Measurements from ENCODE around the gene ZNF274. TPM values are rescaled to one million over a fixed set of nuclear protein-coding genes. Genes with fewer than 3 reads are reported as not detected.

The ZNF274 gene
- total and polyA plus RNA-seq, 10 donors = 17.5 to 53.4 (median 34.6) TPM

GRCh38 chr19:58217607-58218391 lies 34.9 kb downstream of the ZNF274 start:
- Histone ChIP-seq H3K27ac (no peak overlapping the region), H3K36me3 (peaks cover 5 to 13% (median 9%) of the 10 kb centered on the region in 6 donors), H3K4me3 (no peak overlapping the region), H3K4me1 (no peaks in the 10 kb centered on the region), H3K9me3 (peaks cover 32 to 100% (median 98%) of the 10 kb centered on the region in 8 donors), H3K27me3 (replicated peaks in 1 of 7) (no peaks in the 10 kb centered on the region)
- intact Hi-C loops (cut with DNase I; ENCODE audit: low total_unique reads) = no loop called here
- TF ChIP-seq POLR2AphosphoS5 (IDR thresholded peaks at IDR 0.05) (no peak), CTCF (IDR thresholded peaks at IDR 0.05 in 8 of 11, conservative IDR thresholded peaks at IDR 0.05 in 3 of 11) (no peak), POLR2A (IDR thresholded peaks at IDR 0.05) (no peak)
- no peak for DNase-seq
- WGBS, 5 donors = 94 to 97% (median 96%) methylated on average over 25 of the region's 25 CpGs

- no peak for DNase-seq
- intact Hi-C loops (cut with DNase I; ENCODE audit: low total_unique reads) = no loop called here
- Histone ChIP-seq H3K9me3 (peaks cover 24 to 100% (median 98%) of the 10 kb centered on the region in 8 donors), H3K4me1 (no peaks in the 10 kb centered on the region), H3K27ac (no peak overlapping the region), H3K4me3 (no peak overlapping the region), H3K36me3 (peaks cover 0 to 2% (median 0%) of the 10 kb centered on the region in 6 donors), H3K27me3 (replicated peaks in 1 of 7) (no peaks in the 10 kb centered on the region)
- no peak for TF ChIP-seq POLR2AphosphoS5 (IDR thresholded peaks at IDR 0.05)
- peak in 5 of 11 experiments; percentile 29 to 54 (median 42) for TF ChIP-seq CTCF (IDR thresholded peaks at IDR 0.05 in 8 of 11, conservative IDR thresholded peaks at IDR 0.05 in 3 of 11)
- WGBS, 5 donors = 50 to 55% (median 52%) methylated on average over 9 of the region's 9 CpGs
Measured at GRCh38 chr19:58218899-58219298, 36.0 kb downstream of the ZNF274 start.

- TF ChIP-seq POLR2A (IDR thresholded peaks at IDR 0.05) (no peak), CTCF (IDR thresholded peaks at IDR 0.05 in 8 of 11, conservative IDR thresholded peaks at IDR 0.05 in 3 of 11) (no peak), POLR2AphosphoS5 (IDR thresholded peaks at IDR 0.05) (no peak)
- Histone ChIP-seq H3K27ac (peak overlapping the region; percentile 72 to 88 (median 85)), H3K36me3 (peaks cover 9 to 38% (median 35%) of the 10 kb centered on the region in 6 donors), H3K4me1 (peaks cover 8 to 26% (median 16%) of the 10 kb centered on the region in 6 donors), H3K9me3 (peaks cover 0 to 87% (median 78%) of the 10 kb centered on the region in 8 donors), H3K4me3 (peak overlapping the region; percentile 65 to 89 (median 80)), H3K27me3 (replicated peaks in 1 of 7) (no peaks in the 10 kb centered on the region)
- no peak for DNase-seq
- intact Hi-C loops (cut with DNase I; ENCODE audit: low total_unique reads) = no loop called here
- 9 to 10% (median 9%) methylated on average over 17 to 23 of the region's 23 CpGs for WGBS, 5 donors
Measured at GRCh38 chr19:58227964-58228584, 45.2 kb downstream of the ZNF274 start.
